Cerebellar cortex (tissue), 1 donor: ENCODE measurements around the gene RAB3C.

Experiments used
- DNase-seq: peaks from one replicate; pipeline ENCODE4 v3.0.0-alpha.2; 2015; ENCODE audit warnings: low spot score

Gene RAB3C

GRCh38 chr5:58827463-58827862 lies 244.6 kb downstream of the RAB3C start:
- no peak for DNase-seq

- DNase-seq: no peak
Observed at GRCh38 chr5:58828258-58828657, 245.4 kb downstream of the RAB3C start.

GRCh38 chr5:58834242-58835225 lies 251.7 kb downstream of the RAB3C start:
- DNase-seq: peak; percentile 22

GRCh38 chr5:58836351-58836750 lies 253.5 kb downstream of the RAB3C start:
- DNase-seq: no peak

- DNase-seq: no peak
Observed at GRCh38 chr5:58838729-58839128, 255.9 kb downstream of the RAB3C start.

- no peak for DNase-seq
Observed at GRCh38 chr5:58842852-58843251, 260.0 kb downstream of the RAB3C start.

GRCh38 chr5:58844395-58844794 lies 261.5 kb downstream of the RAB3C start:
- DNase-seq: no peak

GRCh38 chr5:58847041-58847440 lies 264.2 kb downstream of the RAB3C start:
- DNase-seq: no peak

- no peak for DNase-seq
Observed at GRCh38 chr5:58849223-58849622, 266.3 kb downstream of the RAB3C start.

- peak; percentile 67 for DNase-seq
Observed at GRCh38 chr5:58849921-58850667, 267.2 kb downstream of the RAB3C start.

GRCh38 chr5:58851153-58851552 lies 268.3 kb downstream of the RAB3C start:
- DNase-seq: no peak

- DNase-seq: no peak
Observed at GRCh38 chr5:58851571-58851970, 268.7 kb downstream of the RAB3C start.

- no peak for DNase-seq
Observed at GRCh38 chr5:58852566-58852965, 269.7 kb downstream of the RAB3C start.

GRCh38 chr5:58854441-58854840 lies 271.6 kb downstream of the RAB3C start:
- no peak for DNase-seq

GRCh38 chr5:58855851-58856739 lies 273.2 kb downstream of the RAB3C start:
- no peak for DNase-seq

GRCh38 chr5:58857609-58858008 lies 274.7 kb downstream of the RAB3C start:
- DNase-seq: no peak

- no peak for DNase-seq
Observed at GRCh38 chr5:58860680-58861079, 277.8 kb downstream of the RAB3C start.

GRCh38 chr5:58868931-58869330 lies 286.1 kb downstream of the RAB3C start:
- no peak for DNase-seq

- peak; percentile 58 for DNase-seq
Observed at GRCh38 chr5:58871648-58872242, 288.9 kb downstream of the RAB3C start.

- no peak for DNase-seq
Observed at GRCh38 chr5:58872670-58873273, 289.9 kb downstream of the RAB3C start.

GRCh38 chr5:58875599-58875998 lies 292.7 kb downstream of the RAB3C start:
- DNase-seq: no peak
